Measurements from ENCODE around the gene LRRC23.
"Not testable (repeated sequence)": the region's sequence is repeated elsewhere in the genome, so short reads cannot be mapped to it uniquely, and the experiment has no call there.

The LRRC23 gene, protein sequence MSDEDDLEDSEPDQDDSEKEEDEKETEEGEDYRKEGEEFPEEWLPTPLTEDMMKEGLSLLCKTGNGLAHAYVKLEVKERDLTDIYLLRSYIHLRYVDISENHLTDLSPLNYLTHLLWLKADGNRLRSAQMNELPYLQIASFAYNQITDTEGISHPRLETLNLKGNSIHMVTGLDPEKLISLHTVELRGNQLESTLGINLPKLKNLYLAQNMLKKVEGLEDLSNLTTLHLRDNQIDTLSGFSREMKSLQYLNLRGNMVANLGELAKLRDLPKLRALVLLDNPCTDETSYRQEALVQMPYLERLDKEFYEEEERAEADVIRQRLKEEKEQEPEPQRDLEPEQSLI

DNA sequence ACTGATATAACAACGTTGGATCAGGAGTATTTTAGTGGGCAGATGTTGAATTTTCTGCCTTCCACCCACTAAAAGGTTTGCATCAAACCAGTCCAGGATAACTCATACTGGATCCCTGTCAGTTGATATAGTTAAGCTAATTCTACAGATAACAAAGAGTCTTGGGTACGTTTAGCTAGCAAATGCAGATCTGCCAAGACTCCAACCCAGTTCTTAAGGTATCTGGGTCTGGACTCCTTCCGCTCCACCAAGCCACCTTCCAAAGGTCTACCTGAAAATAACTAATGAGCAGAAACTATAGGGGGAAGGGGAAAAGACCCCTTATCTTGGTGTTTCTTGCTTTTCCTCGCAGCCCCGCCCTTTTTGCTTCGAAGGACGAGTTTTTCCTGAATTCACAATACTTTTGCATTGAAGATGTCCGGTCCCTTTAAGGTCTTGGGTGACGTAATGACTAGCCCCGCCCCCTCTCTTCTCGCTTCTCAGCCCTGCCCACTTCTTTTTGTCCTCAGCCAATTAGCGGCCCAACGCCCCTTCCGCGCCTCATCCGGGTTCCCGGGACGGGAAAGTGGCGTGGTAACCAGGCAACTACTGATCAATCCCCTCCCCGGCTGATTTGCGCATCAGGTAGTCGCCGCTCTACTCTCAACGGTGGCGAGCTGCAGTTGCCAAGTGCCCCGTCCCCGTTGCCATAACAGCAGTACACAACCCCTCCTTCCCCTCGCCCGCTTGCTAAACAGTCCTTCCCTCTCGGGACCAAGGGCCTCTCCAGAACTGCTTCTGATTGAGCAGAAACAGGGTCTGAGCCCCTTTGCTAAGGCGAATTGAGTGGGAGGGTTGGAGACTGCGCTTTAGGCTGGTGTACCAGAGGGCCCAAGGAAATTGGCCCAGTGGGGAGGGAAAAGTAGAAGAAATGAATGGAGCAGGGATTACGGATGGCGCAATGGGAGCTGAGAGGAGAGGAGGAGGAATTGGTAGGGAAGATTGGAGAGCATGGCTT lies at the start of gene LRRC23:
LRRC23 (plus strand) TSS at position 543 of the 997 bp plus-strand sequence. CDS start 812 bp downstream, outside the sequence.
- DNase-seq, result peak; percentile 98

DNA sequence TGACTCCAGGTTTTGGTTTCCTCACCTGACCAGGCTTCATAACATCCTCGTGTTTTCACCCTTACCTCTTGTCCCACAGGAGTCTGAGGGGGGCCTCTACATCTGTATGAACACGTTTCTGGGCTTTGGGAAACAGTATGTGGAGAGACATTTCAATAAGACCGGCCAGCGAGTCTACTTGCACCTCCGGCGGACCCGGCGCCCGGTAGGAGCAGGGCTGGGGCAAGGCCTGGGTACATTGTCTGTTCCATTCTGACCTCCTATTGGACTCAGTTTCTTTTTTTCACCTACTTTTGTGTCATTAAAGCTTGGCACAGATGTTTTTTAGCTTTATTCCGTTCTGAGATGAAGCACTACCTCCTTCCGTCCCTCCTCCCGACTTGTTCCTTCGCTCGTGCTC lies 49.3 kb upstream of the LRRC23 start:
- DNase-seq, result no peak

DNA sequence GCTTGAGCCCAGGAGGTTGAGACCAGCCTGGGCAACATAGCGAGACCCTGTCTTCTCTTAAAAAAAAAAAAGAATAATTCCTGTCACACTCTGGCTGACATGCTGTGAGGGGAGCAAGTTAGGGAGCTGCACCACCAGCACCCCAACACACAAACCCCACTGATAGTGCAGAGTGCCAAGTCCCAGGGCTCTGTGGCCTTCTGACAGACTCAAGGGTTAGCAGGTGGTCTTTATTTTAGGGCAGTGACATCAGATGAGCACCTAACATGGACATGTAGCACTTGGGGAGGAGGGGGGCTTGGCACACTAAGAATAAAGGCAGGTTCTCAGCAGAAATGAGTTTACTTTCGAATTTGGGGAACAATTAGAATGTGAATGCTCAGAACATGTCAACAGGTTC lies 45.8 kb upstream of the LRRC23 start:
- no peak for DNase-seq

DNA sequence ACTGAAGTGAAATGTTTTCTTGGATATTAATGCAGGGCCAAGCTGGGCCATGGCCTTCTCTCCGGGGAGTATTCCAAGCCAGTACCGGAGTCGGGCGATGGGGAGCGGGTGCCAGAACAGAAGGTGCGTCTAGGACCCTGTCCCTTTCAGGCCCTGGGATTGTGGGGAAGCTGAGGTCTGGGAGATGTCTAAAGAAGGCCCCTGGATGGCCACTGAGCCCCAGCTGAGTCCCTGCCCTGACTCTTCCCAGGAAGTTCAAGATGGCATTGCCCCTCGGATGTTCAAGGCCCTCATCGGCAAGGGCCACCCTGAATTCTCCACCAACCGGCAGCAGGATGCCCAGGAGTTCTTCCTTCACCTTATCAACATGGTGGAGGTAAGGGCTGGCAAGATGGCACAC lies 44.5 kb upstream of the LRRC23 start:
- no peak for DNase-seq

DNA sequence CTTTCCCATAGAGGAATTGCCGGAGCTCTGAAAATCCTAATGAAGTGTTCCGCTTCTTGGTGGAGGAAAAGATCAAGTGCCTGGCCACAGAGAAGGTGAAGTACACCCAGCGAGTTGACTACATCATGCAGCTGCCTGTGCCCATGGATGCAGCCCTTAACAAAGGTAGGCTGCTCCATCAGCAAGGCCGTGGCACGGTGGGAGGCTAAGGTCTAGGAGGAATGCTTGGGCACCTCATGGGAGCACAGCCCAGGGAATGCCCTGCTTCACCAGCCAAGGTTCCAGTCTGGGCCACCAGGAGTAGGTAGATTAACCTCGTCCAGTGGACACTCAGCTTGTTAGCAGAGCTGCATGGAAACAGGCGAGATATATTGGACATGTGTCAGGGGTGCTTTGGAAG lies 43.7 kb upstream of the LRRC23 start:
- DNase-seq, result no peak

DNA sequence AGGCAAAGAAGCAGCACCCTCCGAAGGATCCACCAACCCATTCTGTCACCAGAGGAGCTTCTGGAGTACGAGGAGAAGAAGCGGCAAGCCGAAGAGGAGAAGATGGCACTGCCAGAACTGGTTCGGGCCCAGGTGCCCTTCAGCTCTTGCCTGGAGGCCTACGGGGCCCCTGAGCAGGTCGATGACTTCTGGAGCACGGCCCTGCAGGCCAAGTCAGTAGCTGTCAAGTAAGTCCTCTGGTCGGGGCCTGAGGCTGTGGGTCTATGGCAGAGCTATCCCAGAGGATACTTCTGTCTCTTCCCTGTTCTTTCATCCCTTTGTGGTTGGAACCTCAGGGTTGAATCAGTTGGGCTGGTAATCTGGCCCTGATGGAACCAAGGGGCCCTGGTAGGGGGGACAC lies 43.2 kb upstream of the LRRC23 start:
- DNase-seq, result no peak

DNA sequence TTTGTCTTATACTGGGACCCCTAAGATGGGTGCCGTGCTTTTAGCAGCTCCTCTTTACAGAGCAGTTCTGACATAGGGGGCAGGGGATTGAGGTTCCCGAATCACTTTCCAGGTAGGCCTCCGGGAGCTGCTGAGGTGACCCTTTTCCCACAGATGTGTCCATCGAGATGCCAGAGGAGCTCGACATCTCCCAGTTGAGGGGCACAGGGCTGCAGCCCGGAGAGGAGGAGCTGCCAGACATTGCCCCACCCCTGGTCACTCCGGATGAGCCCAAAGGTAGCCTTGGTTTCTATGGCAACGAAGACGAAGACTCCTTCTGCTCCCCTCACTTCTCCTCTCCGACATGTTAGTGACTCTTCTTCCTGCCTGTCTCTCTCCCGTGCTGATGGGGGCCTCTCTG lies 41.6 kb upstream of the LRRC23 start:
- DNase-seq, result no peak

DNA sequence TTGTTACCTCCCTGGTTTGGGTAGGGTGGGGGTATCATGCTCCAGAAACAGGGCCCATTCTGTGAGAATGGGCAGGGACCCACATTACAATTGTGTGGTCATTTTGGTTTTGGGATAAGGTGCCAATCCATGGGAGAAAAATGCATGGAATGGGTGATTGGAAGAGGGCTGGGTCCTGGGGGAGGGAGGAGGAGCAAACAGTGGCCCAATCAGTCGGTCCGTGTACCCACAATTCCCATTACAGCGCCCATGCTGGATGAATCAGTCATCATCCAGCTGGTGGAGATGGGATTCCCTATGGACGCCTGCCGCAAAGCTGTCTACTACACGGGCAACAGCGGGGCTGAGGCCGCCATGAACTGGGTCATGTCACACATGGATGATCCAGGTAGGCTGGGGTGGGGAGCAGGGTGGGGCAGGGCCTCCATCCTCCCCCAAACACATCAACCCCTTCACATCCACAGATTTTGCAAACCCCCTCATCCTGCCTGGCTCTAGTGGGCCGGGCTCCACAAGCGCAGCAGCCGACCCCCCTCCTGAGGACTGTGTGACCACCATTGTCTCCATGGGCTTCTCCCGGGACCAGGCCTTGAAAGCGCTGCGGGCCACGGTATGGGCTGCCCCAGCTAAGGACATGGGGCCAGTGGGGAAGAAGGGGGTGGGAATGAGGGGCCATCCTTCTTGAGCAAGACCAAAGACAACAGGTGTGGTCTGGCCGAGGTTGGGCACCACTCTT lies 40.9 kb upstream of the LRRC23 start:
- no peak for DNase-seq

DNA sequence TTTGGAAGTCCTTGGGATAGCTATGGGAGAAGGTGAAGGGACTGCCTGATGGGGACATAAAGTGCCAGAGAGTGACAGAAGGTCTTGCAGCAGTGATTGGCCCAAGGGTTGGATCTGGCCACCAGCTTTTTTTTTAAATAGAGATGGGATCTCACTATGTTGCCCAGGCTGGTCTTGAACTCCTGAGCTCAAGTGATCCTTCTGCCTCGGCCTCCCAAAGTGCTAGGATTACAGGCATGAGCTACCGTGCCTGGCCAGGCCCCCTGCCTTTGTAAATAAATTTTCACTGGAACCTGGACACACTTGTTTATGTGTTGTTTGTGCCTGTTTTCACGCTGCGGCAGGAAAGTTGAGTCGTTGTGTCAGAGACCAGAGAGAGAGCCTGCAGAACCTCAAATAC lies 39.3 kb upstream of the LRRC23 start:
- DNase-seq, result not testable (repeated sequence)

DNA sequence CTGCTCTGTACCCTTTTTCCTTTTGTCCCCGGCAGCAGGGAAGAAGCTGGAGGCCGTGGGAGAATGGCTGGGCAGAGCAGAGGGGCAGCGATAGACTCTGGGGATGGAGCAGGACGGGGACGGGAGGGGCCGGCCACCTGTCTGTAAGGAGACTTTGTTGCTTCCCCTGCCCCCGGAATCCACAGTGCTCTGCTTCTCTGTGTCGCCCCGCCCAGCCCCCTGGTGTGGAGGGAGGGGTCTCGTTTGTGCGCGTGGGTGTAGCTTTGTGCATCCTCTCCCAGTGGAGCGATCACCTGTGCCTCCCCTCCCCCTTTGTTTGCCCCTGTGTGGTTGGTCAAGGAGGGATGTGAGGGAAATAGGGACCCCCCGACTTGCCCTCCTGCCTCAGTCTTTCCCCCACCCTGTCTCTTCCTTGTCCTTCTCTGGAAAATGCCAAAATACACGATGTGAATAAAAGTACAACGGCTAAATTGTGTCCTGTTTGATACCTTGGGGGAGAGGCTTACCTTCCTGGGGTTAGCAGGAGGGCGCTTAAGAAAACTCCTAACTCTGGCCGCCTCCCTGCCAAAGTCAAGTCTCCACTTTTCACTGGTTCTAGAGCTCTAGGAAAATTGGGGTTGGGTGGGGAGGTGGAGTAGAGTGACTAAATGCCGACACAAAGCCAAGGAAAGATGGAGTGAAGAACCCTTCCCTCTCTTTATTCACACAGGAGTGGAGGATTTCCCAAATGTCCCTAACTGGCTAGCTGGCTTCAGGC lies 38.3 kb upstream of the LRRC23 start:
- no peak for DNase-seq

DNA sequence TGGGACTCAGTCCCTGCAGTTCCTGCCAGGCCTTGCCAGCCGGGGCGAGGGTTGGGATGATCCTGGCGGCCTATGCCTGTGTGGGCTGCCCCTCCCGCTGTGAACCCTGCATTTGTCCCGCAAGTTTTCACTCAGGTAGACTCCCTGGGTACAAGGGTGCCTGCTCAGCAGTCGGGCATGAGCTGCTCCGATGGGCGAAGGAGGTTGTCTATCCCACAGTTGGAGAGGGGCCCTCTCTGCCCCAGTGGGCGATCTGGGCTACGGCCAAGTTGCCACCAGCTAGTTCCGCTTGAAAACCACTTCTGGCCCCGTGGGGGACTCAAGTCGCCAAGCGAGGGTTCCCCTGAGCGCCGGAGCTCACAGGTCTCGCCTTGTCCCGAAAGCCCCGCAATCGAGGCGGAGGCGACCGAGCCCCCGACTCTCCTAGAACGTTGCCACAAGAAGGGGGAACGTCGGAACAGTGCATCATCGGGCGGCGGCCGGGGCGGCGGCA lies 37.7 kb upstream of the LRRC23 start:
- no peak for DNase-seq

DNA sequence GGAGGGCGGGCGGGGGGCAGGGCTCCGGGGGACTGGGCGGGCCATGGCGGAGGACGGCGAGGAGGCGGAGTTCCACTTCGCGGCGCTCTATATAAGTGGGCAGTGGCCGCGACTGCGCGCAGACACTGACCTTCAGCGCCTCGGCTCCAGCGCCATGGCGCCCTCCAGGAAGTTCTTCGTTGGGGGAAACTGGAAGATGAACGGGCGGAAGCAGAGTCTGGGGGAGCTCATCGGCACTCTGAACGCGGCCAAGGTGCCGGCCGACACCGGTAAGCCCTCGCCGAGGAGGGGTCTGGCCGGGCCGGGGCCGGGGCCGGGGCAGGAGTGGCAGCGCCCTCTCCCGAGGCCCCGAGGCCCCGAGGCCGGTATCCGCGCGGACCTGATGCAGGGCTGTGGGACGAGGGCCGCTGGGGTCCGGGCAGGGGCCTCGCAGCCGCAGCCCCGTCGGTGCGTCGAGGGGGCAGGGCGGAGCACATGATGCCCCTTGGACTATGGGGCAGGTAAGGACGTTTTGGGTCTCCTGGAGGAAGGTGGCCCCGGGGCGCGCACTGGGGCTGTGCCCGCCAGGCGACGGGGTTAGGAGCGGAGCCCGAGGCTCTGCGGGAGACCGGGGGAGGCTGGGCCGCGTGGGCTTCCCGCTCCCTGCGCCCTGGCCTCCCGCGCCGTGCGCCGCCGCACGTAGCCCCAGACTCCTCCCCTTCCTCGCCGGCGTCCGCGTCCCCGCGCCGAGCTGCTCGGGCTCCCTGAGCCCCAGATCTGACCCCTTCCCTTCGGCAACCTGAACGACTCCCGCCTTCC lies 37.0 kb upstream of the LRRC23 start, which contains the start of gene TPI1:
TPI1 (plus strand) TSS at position 119 of the 798 bp plus-strand sequence; CDS start at position 155, 36 bp downstream.
- DNase-seq, result peak; percentile 93

DNA sequence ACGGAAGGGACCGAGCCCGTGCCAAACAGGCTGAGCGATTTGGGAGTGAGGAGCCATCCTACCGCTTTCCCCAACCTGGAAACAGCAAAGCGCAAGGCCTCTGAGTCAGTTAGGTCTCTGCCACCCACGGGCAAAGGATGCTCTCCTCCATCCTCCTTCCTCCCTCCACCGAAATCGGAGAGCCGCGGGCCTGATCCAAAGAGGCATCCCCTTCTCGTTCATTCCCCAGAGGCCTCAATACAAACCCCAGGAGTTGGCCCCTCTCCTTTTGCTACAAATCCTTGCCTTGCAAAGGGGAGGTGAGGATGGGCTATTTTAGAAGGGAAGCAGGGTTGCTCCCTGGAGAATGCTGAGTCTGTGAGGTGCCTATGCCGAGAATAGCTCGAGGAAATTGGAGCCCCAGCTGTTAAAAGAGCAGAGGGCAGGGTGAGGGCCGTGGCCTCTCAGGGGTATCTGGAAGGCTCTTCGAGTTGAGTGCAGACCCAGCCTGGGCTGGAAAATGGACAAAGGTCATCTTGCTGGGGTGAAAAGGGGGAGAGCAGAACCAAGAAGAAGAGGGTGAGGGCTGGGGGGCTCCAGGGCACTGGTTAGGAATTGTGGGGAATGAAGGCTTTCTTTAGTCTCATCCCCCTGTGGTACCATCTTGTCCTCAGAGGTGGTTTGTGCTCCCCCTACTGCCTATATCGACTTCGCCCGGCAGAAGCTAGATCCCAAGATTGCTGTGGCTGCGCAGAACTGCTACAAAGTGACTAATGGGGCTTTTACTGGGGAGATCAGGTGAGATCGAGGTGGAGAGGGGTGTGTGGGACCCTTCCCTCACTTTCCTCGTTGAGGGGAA lies 36.2 kb upstream of the LRRC23 start:
- no peak for DNase-seq

DNA sequence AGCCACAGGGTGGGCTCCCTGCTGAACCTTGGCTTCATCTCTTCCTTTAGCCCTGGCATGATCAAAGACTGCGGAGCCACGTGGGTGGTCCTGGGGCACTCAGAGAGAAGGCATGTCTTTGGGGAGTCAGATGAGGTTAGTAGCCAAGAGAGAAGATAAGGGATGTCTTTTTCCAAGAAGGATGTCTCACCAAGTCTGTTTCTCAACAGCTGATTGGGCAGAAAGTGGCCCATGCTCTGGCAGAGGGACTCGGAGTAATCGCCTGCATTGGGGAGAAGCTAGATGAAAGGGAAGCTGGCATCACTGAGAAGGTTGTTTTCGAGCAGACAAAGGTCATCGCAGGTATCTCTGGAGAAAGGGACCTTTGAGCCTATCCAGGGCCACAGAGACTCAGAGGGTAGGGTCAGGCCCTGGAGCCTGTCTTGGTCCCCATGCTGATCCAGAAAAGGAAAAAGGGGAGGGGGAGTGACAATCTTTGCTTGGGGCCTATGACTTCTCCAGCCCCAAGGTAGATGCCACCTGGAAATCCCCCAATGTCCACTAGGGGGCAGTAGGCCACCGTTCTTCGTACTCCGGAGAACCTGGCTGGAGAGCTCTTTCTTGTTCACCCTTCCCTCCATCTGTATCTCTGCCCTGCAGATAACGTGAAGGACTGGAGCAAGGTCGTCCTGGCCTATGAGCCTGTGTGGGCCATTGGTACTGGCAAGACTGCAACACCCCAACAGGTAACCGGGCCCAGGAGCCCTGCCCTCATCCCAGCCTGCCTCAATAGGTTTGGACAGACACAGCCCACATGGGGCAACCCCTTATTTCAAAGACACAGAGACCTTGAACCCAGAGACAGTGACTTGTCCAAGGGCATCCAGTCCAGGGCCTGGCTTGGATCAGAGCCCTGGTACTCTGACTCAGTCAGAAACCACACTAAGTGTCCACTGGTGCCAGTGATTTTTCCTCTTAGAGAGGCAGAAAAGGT lies 35.3 kb upstream of the LRRC23 start:
- peak; percentile 88 for DNase-seq

DNA sequence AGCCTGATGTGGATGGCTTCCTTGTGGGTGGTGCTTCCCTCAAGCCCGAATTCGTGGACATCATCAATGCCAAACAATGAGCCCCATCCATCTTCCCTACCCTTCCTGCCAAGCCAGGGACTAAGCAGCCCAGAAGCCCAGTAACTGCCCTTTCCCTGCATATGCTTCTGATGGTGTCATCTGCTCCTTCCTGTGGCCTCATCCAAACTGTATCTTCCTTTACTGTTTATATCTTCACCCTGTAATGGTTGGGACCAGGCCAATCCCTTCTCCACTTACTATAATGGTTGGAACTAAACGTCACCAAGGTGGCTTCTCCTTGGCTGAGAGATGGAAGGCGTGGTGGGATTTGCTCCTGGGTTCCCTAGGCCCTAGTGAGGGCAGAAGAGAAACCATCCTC lies 34.3 kb upstream of the LRRC23 start:
- DNase-seq, result not testable (repeated sequence)

DNA sequence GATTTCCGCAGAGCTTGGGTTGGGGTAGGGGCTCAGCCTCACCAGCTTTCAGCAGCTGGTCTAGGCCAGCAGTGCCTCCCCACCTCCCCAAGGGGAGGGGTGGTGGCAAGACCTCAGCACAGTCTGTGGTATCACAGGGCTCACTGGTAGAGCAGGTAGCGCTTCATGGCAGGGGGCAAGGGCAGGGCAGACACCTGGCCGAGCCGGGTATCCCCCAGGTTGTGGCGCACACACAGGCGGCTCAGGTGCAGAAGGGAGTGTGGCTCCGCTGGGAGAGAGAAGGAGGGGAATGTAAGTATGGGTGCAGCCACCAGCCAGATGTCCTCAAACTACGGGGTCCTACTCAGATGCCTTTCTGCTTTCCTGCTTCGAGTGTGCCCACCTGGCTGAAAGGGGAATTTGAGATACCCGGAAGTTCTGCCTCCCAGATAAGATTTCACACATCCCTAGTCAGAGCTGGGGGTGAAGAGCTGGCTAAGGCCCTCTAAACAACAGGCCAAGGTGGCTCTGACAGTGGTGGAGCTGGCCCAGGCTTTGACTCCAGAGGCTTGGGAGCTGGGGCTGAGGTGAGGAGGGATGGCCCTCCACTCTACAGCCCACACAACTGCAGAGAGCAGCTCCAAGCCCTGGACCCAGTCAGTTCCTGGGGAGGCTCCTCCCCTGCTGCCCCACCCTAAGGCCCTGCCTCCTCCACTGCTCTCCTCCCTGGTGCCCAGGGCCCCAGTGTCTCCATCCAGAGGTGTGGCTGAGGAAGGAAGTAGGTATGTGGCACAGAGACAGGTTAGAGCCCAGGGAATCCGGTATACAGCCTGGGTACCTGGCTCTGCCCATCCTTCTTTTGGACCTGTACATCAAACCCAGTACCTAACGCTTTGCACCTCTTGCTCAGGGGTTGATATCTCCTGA lies 33.3 kb upstream of the LRRC23 start:
- DNase-seq, result no peak

All from right forelimb (tissue), 1 donor.